Effector memory CD8-positive, alpha-beta T cell (primary cell): ENCODE data around the gene KCNA5.
A peak's percentile ranks its signal among the peaks of the same experiment; 100 is the strongest.

Experiments
- ATAC-seq: fragments of 150-1000 bp; cut with Tn5 transposase; replicated peaks from 2 replicates; pipeline ENCODE4 v1.10.0; 2021; ENCODE audit warnings: mild to moderate bottlenecking, moderate library complexity
- DNase-seq, 3 experiments: peaks; one replicate each; pipeline ENCODE4 v3.0.0; 2021
- H3K27ac Mint-ChIP-seq, 2 donors: one replicate each; pipeline ENCODE4 v1.8.0; 2022; ENCODE audit warnings: mild to moderate bottlenecking in 2 of 2, mixed read lengths in 2 of 2, moderate library complexity in 2 of 2
- H3K27me3 Mint-ChIP-seq, 2 donors: one replicate each; pipeline ENCODE4 v1.8.0; 2022; ENCODE audit warnings: mixed read lengths in 2 of 2
- H3K36me3 Mint-ChIP-seq: one replicate; pipeline ENCODE4 v1.8.0; 2022; ENCODE audit warnings: mild to moderate bottlenecking, moderate library complexity, mixed read lengths; ENCODE audit not compliant: insufficient read depth
- H3K4me1 Mint-ChIP-seq, 2 donors: one replicate each; pipeline ENCODE4 v1.8.0; 2022; ENCODE audit warnings: low read depth in 2 of 2, mixed read lengths in 2 of 2
- H3K4me3 Mint-ChIP-seq, 2 donors: one replicate each; pipeline ENCODE4 v1.8.0; 2022; ENCODE audit warnings: mild to moderate bottlenecking in 2 of 2, mixed read lengths in 2 of 2, moderate library complexity in 2 of 2
- H3K9me3 Mint-ChIP-seq, 2 donors: one replicate each; pipeline ENCODE4 v1.8.0; 2022; ENCODE audit warnings: mixed read lengths in 2 of 2

The KCNA5 gene

GRCh38 chr12:5083955-5084849 is 40.5 kb downstream of the KCNA5 start:
- Mint-ChIP-seq H3K9me3 (no peaks in the 10 kb centered on the region), H3K27me3 (peaks cover 6 to 19% of the 10 kb centered on the region in 2 donors), H3K4me3 (no peak overlapping the region), H3K27ac (no peak overlapping the region), H3K36me3 (no peaks in the 10 kb centered on the region), H3K4me1 (no peaks in the 10 kb centered on the region)
- ATAC-seq (no peak), DNase-seq (peak in 1 of 3 experiments; percentile 5)

GRCh38 chr12:5085896-5086295 is 42.2 kb downstream of the KCNA5 start:
- no peak for DNase-seq
- no peaks in the 10 kb centered on the region for H3K36me3 Mint-ChIP-seq
- H3K27ac Mint-ChIP-seq, result no peak overlapping the region
- H3K9me3 Mint-ChIP-seq, result no peaks in the 10 kb centered on the region
- ATAC-seq, result no peak
- H3K27me3 Mint-ChIP-seq, result peaks cover 13 to 31% of the 10 kb centered on the region in 2 donors
- H3K4me1 Mint-ChIP-seq, result no peaks in the 10 kb centered on the region
- no peak overlapping the region for H3K4me3 Mint-ChIP-seq

- Mint-ChIP-seq H3K9me3 (no peaks in the 10 kb centered on the region), H3K4me1 (no peaks in the 10 kb centered on the region), H3K27me3 (peaks cover 16 to 47% of the 10 kb centered on the region in 2 donors), H3K4me3 (no peak overlapping the region), H3K36me3 (no peaks in the 10 kb centered on the region), H3K27ac (no peak overlapping the region)
- no peak for DNase-seq
- no peak for ATAC-seq
Observed at GRCh38 chr12:5087831-5088554, 44.3 kb downstream of the KCNA5 start.

- DNase-seq (no peak), ATAC-seq (no peak)
- Mint-ChIP-seq H3K27me3 (peaks cover 24 to 48% of the 10 kb centered on the region in 2 donors), H3K9me3 (no peaks in the 10 kb centered on the region), H3K4me3 (no peak overlapping the region), H3K36me3 (no peaks in the 10 kb centered on the region), H3K27ac (no peak overlapping the region), H3K4me1 (no peaks in the 10 kb centered on the region)
Observed at GRCh38 chr12:5088586-5089264, 45.0 kb downstream of the KCNA5 start.

GRCh38 chr12:5094551-5094950 is 50.9 kb downstream of the KCNA5 start:
- no peak for ATAC-seq
- no peak overlapping the region for H3K27ac Mint-ChIP-seq
- no peak for DNase-seq
- H3K4me1 Mint-ChIP-seq, result no peaks in the 10 kb centered on the region
- no peak overlapping the region for H3K4me3 Mint-ChIP-seq
- peaks cover 4% of the 10 kb centered on the region for H3K36me3 Mint-ChIP-seq
- H3K9me3 Mint-ChIP-seq, result no peaks in the 10 kb centered on the region
- peaks cover 52 to 86% of the 10 kb centered on the region in 2 donors for H3K27me3 Mint-ChIP-seq

GRCh38 chr12:5094986-5095385 is 51.3 kb downstream of the KCNA5 start:
- peaks cover 56 to 88% of the 10 kb centered on the region in 2 donors for H3K27me3 Mint-ChIP-seq

More at GRCh38 chr12:5094986-5095385, 51.3 kb downstream of the KCNA5 start:
- Mint-ChIP-seq H3K4me1 (no peaks in the 10 kb centered on the region), H3K4me3 (no peak overlapping the region), H3K9me3 (no peaks in the 10 kb centered on the region), H3K27ac (no peak overlapping the region), H3K36me3 (peaks cover 4% of the 10 kb centered on the region)
- ATAC-seq (no peak), DNase-seq (no peak)
